ENCODE data around the gene CNNM2.
A peak's percentile ranks its signal among the peaks of the same experiment; 100 is the strongest.
"Not testable (repeated sequence)": the region's sequence is repeated elsewhere in the genome, so short reads cannot be mapped to it uniquely, and the experiment has no call there.

Gene CNNM2

DNA sequence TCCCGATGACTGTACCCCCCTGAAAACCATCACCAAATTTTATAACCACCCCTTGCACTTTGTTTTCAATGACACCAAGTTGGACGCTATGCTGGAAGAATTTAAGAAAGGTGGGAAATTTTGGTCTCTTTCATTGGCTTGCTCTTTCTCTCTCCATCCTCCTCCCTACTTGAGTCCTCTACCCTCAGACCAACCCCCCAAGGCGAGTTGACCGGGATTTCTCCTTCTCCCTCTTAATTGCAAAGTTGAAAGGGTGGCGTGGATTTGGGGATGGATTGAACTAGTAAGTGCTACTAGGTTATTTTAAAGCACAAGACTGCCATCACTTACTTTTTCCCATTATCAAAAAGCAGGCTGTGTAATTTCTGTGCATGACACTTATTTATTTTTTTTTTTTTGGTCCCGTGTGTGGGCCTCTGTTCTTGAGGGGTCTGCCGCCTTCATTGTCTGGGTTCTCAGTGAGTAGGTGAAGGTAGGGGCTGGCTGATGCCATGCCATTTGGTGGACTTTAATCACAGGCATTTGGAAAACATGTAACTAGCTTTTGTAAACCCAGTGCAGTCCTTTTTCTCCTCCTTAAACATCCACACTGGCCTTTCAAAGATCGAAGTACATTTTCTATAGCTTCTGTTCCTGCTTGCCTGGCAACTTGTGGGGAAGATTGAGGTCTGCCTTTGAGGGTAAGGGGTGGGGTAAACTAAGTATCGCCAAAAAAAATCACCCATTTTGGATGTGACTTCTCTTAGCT is 2.1 kb downstream of the CNNM2 start:
- H3K9me3 ChIP-seq (ENCODE audit: control insufficient read depth in 2 of 2, low read length in 2 of 2) = no peaks in the 10 kb centered on the region
- peak overlapping the region; percentile 91 to 97 for H3K4me3 ChIP-seq (ENCODE audit: low read length in 2 of 2)
- peak overlapping the region in 1 of 2 donors; percentile 86 for H3K9ac ChIP-seq (ENCODE audit: low read depth in 1 of 2, low read length in 2 of 2)
- peak overlapping the region in 1 of 2 donors; percentile 4 for H3K27ac ChIP-seq (ENCODE audit: low read depth in 2 of 2, low read length in 2 of 2)
- peaks cover 23 to 37% of the 10 kb centered on the region in 2 donors for H3K4me1 ChIP-seq (ENCODE audit: control insufficient read depth in 2 of 2, insufficient read depth in 2 of 2, low read length in 2 of 2)
- peaks cover 0 to 3% of the 10 kb centered on the region in 2 donors for H3K27me3 ChIP-seq (ENCODE audit: control insufficient read depth in 2 of 2, insufficient read depth in 2 of 2, low read length in 2 of 2)
- peaks cover 0 to 2% of the 10 kb centered on the region in 2 donors for H3K36me3 ChIP-seq (ENCODE audit: control insufficient read depth in 2 of 2, insufficient read depth in 2 of 2, low read length in 2 of 2)

DNA sequence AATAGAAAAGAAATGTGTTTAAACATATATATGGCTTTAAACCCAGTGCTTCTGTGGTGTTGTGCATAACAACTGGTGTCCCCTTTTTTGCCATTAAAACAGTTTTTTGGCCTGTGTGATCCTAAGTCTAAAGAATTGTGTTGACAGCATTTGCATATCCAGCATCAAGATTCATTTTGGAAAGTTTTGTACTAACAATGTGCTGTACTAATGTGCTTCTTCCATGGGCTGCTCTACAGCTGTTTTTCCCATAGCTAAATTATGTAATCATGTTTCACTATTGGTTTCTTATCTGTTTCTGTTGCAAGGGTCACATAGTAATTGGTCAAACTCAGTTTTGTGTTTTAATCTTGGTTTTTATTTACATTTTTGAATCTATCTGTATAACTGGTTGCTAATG is 5.5 kb downstream of the CNNM2 start:
- H3K27ac ChIP-seq (ENCODE audit: low read depth in 2 of 2, low read length in 2 of 2) = peak overlapping the region; percentile 26 to 51
- peak overlapping the region in 1 of 2 donors; percentile 31 for H3K9ac ChIP-seq (ENCODE audit: low read depth in 1 of 2, low read length in 2 of 2)

DNA sequence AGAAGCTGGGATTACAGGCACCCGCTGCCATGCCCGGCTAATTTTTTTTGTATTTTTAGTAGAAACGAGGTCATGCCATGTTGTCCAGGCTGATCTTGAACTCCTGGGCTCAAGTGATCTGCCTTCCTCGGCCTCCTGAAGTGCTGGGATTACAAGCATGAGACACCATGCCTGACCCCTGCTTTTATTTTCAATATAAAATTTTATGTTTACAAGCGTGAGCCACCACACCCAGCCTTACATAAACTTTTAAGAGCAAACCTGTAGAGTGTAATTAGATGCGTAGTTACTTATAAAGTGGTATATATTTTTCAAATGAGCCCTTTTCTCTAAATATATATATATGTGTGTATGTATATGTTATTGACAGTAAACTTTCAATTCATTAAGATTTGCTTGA is 8.7 kb downstream of the CNNM2 start:
- H3K9me3 ChIP-seq (ENCODE audit: control insufficient read depth in 2 of 2, low read length in 2 of 2) = no peaks in the 10 kb centered on the region
- no peak overlapping the region for H3K4me3 ChIP-seq (ENCODE audit: low read length in 2 of 2)
- H3K36me3 ChIP-seq (ENCODE audit: control insufficient read depth in 2 of 2, insufficient read depth in 2 of 2, low read length in 2 of 2) = peaks cover 3 to 5% of the 10 kb centered on the region in 2 donors
- no peak overlapping the region for H3K27ac ChIP-seq (ENCODE audit: low read depth in 2 of 2, low read length in 2 of 2)
- H3K4me1 ChIP-seq (ENCODE audit: control insufficient read depth in 2 of 2, insufficient read depth in 2 of 2, low read length in 2 of 2) = peaks cover 4 to 15% of the 10 kb centered on the region in 2 donors
- no peak overlapping the region for H3K9ac ChIP-seq (ENCODE audit: low read depth in 1 of 2, low read length in 2 of 2)
- H3K27me3 ChIP-seq (ENCODE audit: control insufficient read depth in 2 of 2, insufficient read depth in 2 of 2, low read length in 2 of 2) = no peaks in the 10 kb centered on the region

More for the DNA sequence above, 5.5 kb downstream of the CNNM2 start:
- Histone ChIP-seq H3K27me3 (ENCODE audit: control insufficient read depth in 2 of 2, insufficient read depth in 2 of 2, low read length in 2 of 2) (no peaks in the 10 kb centered on the region), H3K4me1 (ENCODE audit: control insufficient read depth in 2 of 2, insufficient read depth in 2 of 2, low read length in 2 of 2) (peaks cover 20 to 34% of the 10 kb centered on the region in 2 donors), H3K36me3 (ENCODE audit: control insufficient read depth in 2 of 2, insufficient read depth in 2 of 2, low read length in 2 of 2) (peaks cover 3 to 5% of the 10 kb centered on the region in 2 donors), H3K4me3 (ENCODE audit: low read length in 2 of 2) (no peak overlapping the region), H3K9me3 (ENCODE audit: control insufficient read depth in 2 of 2, low read length in 2 of 2) (no peaks in the 10 kb centered on the region)

DNA sequence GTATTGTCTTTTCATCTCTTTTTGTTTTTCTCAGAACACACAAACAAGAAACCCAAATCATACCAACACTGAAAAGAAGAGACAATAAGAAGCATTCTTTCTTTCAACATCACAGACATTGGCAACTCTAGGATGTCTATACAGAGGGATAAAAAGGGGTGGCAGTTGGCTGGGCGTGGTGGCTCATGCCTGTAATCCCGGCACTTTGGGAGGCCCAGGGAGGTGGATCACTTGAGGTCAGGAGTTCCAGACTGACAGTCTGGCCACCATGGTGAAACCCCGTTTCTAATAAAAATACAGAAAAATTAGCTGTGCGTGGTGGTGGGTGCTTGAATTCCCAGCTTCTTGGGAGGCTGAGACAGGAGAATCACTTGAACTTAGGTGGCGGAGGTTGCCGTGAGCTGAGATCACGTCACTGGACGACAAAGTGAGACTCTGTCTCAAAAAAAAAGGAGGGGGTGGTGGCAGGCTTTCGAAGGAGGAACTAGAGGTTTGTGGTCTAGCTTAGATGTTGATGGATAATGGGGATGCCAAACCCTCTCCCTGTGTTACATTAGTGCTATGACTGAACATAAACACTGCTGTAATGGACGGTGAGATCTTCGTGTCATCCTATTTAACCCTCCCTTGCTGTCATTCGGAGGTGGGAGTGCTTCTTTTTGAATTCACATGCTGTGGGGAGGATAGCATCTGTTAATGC is 9.4 kb downstream of the CNNM2 start:
- Histone ChIP-seq H3K9ac (ENCODE audit: low read depth in 1 of 2, low read length in 2 of 2) (no peak overlapping the region), H3K9me3 (ENCODE audit: control insufficient read depth in 2 of 2, low read length in 2 of 2) (no peaks in the 10 kb centered on the region), H3K27ac (ENCODE audit: low read depth in 2 of 2, low read length in 2 of 2) (no peak overlapping the region), H3K4me3 (ENCODE audit: low read length in 2 of 2) (no peak overlapping the region), H3K36me3 (ENCODE audit: control insufficient read depth in 2 of 2, insufficient read depth in 2 of 2, low read length in 2 of 2) (peaks cover 3 to 5% of the 10 kb centered on the region in 2 donors), H3K4me1 (ENCODE audit: control insufficient read depth in 2 of 2, insufficient read depth in 2 of 2, low read length in 2 of 2) (peaks cover 2 to 15% of the 10 kb centered on the region in 2 donors), H3K27me3 (ENCODE audit: control insufficient read depth in 2 of 2, insufficient read depth in 2 of 2, low read length in 2 of 2) (no peaks in the 10 kb centered on the region)

DNA sequence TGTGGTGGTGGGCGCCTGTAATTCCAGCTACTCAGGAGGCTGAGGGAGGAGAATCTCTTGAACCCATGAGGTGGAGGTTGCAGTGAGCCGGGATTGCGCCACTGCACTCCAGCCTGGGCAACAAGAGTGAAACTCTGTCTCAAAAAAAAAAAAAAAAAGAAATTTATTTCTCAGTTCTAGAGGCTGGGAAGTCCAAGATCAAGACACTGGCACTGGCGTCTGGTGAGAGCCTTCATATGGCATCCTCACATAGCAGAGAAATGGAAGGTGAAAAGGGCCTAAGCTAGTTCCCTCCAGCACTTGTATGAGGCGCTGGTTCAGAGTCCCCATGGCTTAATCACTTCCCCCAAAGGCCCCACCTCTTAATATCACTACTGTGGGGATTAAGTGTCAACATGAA is 10.3 kb downstream of the CNNM2 start:
- not testable (repeated sequence) for H3K4me1 ChIP-seq (ENCODE audit: control insufficient read depth in 2 of 2, insufficient read depth in 2 of 2, low read length in 2 of 2); H3K36me3 ChIP-seq (ENCODE audit: control insufficient read depth in 2 of 2, insufficient read depth in 2 of 2, low read length in 2 of 2); H3K4me3 ChIP-seq (ENCODE audit: low read length in 2 of 2); H3K27ac ChIP-seq (ENCODE audit: low read depth in 2 of 2, low read length in 2 of 2); H3K9me3 ChIP-seq (ENCODE audit: control insufficient read depth in 2 of 2, low read length in 2 of 2); H3K9ac ChIP-seq (ENCODE audit: low read depth in 1 of 2, low read length in 2 of 2); H3K27me3 ChIP-seq (ENCODE audit: control insufficient read depth in 2 of 2, insufficient read depth in 2 of 2, low read length in 2 of 2)

DNA sequence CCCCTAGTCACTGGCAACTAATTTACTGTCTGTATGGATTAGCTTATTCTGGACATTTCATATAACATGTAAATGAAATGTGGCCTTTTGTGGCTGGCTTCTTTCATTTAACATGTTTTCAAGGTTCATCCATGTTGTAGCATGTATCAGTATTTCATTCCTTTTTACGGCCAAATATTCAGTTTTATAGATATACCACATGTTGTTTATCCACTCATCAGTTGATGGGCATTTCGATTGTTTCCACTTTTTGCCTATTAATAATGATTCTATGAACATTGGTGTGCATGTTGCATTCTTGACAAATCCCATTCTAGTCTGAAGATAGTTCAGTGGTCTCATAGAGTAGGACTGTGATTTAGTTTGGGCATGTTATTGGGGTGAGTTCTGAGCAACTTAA is 12.6 kb downstream of the CNNM2 start:
- Histone ChIP-seq H3K27ac (ENCODE audit: low read depth in 2 of 2, low read length in 2 of 2) (no peak overlapping the region), H3K27me3 (ENCODE audit: control insufficient read depth in 2 of 2, insufficient read depth in 2 of 2, low read length in 2 of 2) (no peaks in the 10 kb centered on the region), H3K36me3 (ENCODE audit: control insufficient read depth in 2 of 2, insufficient read depth in 2 of 2, low read length in 2 of 2) (peaks cover 3% of the 10 kb centered on the region in 2 donors), H3K4me3 (ENCODE audit: low read length in 2 of 2) (no peak overlapping the region), H3K9ac (ENCODE audit: low read depth in 1 of 2, low read length in 2 of 2) (no peak overlapping the region), H3K4me1 (ENCODE audit: control insufficient read depth in 2 of 2, insufficient read depth in 2 of 2, low read length in 2 of 2) (peaks cover 0 to 5% of the 10 kb centered on the region in 2 donors), H3K9me3 (ENCODE audit: control insufficient read depth in 2 of 2, low read length in 2 of 2) (no peaks in the 10 kb centered on the region)

DNA sequence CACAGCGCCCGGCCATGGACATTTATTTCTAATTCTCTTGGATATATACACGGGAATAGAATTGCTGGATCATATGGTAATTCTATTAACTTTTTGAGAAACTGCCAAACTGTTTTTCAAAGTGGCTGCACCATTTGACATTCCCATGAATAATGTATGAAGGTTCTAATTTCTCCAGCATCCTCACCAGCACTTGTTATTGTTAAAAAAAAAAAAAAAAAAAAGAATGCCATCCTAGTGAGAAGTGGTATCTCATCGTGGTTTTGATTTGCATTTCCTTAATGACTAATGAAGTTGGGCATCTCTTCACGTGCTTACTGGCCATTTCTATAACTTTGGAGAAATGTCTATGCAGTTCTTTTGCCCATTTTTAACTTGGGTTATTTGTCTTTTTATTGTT is 13.5 kb downstream of the CNNM2 start:
- Histone ChIP-seq H3K4me1 (ENCODE audit: control insufficient read depth in 2 of 2, insufficient read depth in 2 of 2, low read length in 2 of 2) (peaks cover 0 to 5% of the 10 kb centered on the region in 2 donors), H3K36me3 (ENCODE audit: control insufficient read depth in 2 of 2, insufficient read depth in 2 of 2, low read length in 2 of 2) (peaks cover 3% of the 10 kb centered on the region in 2 donors), H3K9ac (ENCODE audit: low read depth in 1 of 2, low read length in 2 of 2) (no peak overlapping the region), H3K27ac (ENCODE audit: low read depth in 2 of 2, low read length in 2 of 2) (no peak overlapping the region), H3K4me3 (ENCODE audit: low read length in 2 of 2) (no peak overlapping the region), H3K9me3 (ENCODE audit: control insufficient read depth in 2 of 2, low read length in 2 of 2) (no peaks in the 10 kb centered on the region), H3K27me3 (ENCODE audit: control insufficient read depth in 2 of 2, insufficient read depth in 2 of 2, low read length in 2 of 2) (no peaks in the 10 kb centered on the region)

DNA sequence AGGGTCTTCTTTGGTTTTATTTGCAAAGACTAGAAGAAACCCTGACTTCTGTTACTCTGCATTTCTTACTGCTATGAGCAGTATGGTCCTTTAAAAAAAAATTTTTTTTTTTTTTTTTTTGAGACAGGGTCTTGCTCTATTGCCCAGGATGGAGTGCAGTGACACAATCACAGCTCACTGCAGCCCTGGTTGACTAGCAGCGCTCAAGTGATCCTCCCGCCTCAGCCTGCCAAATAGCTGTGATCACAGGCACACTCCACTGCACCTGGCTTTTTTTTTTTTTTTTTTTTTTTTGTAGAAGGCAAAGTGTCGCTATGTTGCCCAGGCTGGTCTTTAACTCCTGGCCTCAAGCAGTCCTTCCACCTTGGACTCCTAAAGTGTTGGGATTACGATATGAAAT is 17.4 kb downstream of the CNNM2 start:
- Histone ChIP-seq H3K4me3 (ENCODE audit: low read length in 2 of 2) (no peak overlapping the region), H3K36me3 (ENCODE audit: control insufficient read depth in 2 of 2, insufficient read depth in 2 of 2, low read length in 2 of 2) (no peaks in the 10 kb centered on the region), H3K9ac (ENCODE audit: low read depth in 1 of 2, low read length in 2 of 2) (no peak overlapping the region), H3K4me1 (ENCODE audit: control insufficient read depth in 2 of 2, insufficient read depth in 2 of 2, low read length in 2 of 2) (no peaks in the 10 kb centered on the region), H3K27ac (ENCODE audit: low read depth in 2 of 2, low read length in 2 of 2) (no peak overlapping the region), H3K9me3 (ENCODE audit: control insufficient read depth in 2 of 2, low read length in 2 of 2) (no peaks in the 10 kb centered on the region), H3K27me3 (ENCODE audit: control insufficient read depth in 2 of 2, insufficient read depth in 2 of 2, low read length in 2 of 2) (no peaks in the 10 kb centered on the region)

DNA sequence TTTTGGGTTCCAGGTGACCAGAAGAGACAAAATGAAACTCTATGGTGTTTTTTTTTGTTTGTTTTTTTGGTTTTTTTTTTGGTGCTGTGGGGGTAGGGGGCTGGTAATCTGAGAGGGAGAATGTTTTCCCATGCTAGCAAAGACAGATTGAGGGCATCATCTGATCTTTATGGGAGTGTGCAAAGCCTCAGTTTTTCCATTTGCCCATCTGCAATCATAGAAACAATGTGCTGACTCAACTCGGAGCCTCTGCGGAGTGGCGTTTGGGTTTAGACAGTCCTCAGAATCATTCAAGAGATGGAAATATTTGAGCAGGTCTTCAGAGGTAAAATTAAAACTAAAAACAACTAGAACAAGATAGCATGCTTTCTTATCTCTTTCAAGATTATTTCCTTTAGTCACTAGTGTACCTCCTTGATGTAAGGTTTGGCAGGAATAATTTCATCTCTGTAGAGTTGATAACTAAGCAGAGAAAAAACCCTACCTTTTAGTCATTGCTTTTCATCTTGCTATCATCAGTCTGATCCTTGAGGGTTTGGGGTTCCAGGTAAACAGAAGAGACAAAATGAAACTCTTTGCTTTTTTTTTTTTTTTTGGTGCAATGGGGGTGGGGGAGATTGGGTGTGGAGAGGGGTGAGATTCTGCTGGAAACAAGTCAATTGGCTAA is 18.0 kb downstream of the CNNM2 start:
- no peaks in the 10 kb centered on the region for H3K4me1 ChIP-seq (ENCODE audit: control insufficient read depth in 2 of 2, insufficient read depth in 2 of 2, low read length in 2 of 2)
- no peaks in the 10 kb centered on the region for H3K27me3 ChIP-seq (ENCODE audit: control insufficient read depth in 2 of 2, insufficient read depth in 2 of 2, low read length in 2 of 2)
- no peaks in the 10 kb centered on the region for H3K36me3 ChIP-seq (ENCODE audit: control insufficient read depth in 2 of 2, insufficient read depth in 2 of 2, low read length in 2 of 2)
- H3K9ac ChIP-seq (ENCODE audit: low read depth in 1 of 2, low read length in 2 of 2) = no peak overlapping the region
- no peak overlapping the region for H3K27ac ChIP-seq (ENCODE audit: low read depth in 2 of 2, low read length in 2 of 2)
- no peak overlapping the region for H3K4me3 ChIP-seq (ENCODE audit: low read length in 2 of 2)
- no peaks in the 10 kb centered on the region for H3K9me3 ChIP-seq (ENCODE audit: control insufficient read depth in 2 of 2, low read length in 2 of 2)

DNA sequence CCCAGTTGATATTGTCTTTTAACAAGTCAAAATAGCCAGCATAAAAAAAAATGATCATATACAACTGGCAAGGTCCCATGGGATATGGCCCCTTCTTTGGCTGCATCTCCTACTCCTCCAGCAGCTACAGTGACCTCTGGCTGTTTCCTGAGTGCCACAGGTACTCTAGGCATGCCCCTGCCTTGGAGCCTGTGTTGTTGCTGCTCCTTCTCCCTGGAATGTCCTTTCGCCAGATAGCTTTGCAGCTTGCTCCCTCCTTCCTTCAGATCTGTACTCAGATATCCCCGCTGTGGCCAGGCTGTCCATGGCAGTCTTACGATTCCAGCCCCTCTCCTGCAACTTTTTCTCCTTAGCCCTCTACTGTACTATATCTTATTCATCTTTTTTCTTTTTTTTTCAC is 23.3 kb downstream of the CNNM2 start:
- no peaks in the 10 kb centered on the region for H3K36me3 ChIP-seq (ENCODE audit: control insufficient read depth in 2 of 2, insufficient read depth in 2 of 2, low read length in 2 of 2)
- no peak overlapping the region for H3K4me3 ChIP-seq (ENCODE audit: low read length in 2 of 2)
- H3K4me1 ChIP-seq (ENCODE audit: control insufficient read depth in 2 of 2, insufficient read depth in 2 of 2, low read length in 2 of 2) = peaks cover 0 to 5% of the 10 kb centered on the region in 2 donors
- no peaks in the 10 kb centered on the region for H3K27me3 ChIP-seq (ENCODE audit: control insufficient read depth in 2 of 2, insufficient read depth in 2 of 2, low read length in 2 of 2)
- H3K9me3 ChIP-seq (ENCODE audit: control insufficient read depth in 2 of 2, low read length in 2 of 2) = no peaks in the 10 kb centered on the region
- H3K27ac ChIP-seq (ENCODE audit: low read depth in 2 of 2, low read length in 2 of 2) = no peak overlapping the region
- no peak overlapping the region for H3K9ac ChIP-seq (ENCODE audit: low read depth in 1 of 2, low read length in 2 of 2)

All from mucosa of rectum (tissue), 2 donors.